ENCODE results near the gene MAGI1.
"Not testable (repeated sequence)": the region's sequence is repeated elsewhere in the genome, so short reads cannot be mapped to it uniquely, and the experiment has no call there.

MAGI1 gene

DNA sequence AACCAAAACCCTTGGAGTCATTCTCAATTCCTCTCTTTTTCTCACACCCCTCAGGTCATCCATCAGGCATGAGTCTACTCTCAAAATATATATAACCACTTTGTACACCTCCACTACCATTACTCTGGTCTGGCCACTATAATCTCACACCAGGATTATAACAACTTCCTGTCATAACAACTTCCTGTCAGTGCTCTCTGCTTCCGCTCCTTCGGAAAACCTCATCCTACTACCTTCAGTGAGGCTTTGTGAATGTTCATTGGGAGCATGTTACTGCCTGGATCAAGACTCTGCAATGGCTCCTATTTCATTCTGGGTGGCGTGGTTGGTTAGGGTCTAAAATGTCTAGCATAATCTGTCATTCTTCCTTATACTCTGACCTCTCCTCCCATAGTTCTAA, 447.4 kb downstream of the MAGI1 start:
- DNase-seq (ENCODE audit: low spot score) = no peak

DNA sequence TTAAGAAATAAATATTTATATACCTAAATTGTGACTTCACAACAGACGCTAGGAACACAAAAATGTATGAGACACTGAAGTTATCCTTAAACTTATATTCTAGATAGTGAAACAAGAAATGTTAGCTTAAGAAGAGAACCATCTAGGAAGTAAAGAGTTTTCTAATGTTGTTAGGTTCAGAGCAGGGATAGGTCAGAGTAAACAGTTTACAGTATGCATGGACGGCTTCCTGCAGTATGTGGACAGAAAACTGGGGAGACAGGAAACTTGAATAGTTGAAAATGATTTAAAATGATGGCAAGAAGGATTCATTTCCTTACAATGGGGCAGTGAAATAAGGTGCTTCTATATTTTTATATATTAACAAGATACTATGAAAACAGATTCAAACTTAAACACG, 449.8 kb downstream of the MAGI1 start:
- DNase-seq (ENCODE audit: low spot score) = no peak

DNA sequence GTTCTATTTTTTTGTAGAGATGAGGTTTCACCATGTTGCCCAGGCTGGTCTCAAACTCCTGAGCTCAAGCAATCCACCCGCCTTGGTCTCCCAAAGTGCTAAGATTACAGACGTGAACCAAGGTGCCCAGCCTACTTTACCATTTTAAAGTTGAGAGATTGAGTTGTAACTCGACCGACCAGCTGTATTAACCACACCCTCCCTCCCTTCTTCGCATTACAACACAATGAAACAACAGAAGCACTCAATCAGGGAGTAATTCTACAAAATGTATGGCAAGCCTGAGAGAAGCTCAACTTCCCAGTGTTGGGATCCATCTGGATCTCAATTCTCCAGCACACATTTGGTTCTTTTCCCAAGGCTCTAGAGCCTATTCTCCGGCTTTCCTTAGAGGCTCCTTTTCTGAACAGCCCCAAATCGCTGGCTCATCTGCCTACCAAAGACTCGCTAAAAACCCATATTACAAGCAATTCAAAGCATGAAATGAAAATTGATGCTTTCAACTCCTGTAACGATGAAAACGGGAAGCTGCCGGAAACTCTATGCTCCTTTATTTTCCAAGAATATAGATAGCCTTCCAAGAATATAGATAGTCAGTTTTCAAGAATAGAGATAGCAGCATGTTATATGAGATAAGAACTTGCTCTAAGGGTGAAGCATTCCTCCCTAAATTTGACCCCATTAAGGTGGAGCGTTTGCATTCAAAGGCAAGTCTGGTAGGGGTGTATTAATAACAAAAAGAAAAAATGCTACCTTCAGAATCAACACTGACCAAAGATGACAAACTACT, 450.9 kb downstream of the MAGI1 start:
- DNase-seq (ENCODE audit: low spot score) = no peak

DNA sequence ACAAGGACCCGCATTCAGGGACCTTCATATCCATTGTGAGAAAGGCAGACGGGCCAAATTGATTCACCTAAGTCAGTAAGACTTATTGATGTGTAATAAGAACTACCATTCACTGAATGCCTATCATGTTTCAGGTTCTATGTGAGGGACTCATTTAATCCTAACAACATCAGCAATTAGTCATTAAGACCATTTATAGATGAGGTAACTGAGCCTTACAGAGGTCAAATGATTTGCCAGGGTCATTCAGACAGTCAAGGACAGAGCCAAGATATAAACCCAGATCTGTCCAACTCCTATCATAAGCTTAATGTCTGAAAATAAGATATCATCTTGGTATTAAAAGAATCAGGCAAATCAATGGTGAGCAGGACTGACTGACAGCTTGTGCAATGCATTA, 453.8 kb downstream of the MAGI1 start:
- no peak for DNase-seq (ENCODE audit: low spot score)

DNA sequence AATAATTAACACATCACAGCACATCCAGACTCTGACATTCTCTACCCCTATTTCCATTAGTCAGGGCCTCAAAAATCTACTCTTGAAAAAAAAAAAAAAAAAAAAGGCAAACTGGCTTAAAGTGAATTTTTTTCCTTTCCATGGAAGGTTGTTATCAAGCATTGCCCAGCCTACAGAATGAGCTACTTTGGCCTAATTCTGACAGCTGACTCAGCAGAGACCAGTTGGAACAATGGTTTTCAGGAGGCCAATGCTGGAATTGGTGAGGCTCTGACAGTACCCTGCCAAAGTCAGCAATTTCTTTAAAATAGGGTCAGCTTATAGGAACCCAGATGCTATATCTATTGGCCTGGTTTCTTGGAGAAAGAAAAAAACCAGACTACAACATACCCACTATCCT, 454.7 kb downstream of the MAGI1 start:
- DNase-seq (ENCODE audit: low spot score) = no peak

DNA sequence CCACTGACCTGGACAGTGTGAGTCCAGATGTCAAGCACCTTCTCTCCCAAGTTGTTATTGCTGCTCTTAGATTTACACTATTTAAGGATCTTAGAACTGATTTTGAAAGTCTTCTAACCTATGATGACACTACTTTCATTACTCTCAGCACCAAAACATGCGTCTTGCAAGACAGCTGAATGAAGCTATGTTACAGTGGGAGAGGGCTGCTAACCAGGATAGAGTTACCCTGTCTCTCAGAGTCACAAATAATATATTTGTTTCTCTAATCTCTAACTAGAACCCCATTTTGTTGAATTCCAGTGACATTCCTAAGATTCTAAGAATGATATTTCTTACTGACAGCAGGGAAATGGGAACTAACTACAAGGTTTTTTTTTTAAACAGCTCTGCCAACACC, 455.5 kb downstream of the MAGI1 start:
- no peak for DNase-seq (ENCODE audit: low spot score)

DNA sequence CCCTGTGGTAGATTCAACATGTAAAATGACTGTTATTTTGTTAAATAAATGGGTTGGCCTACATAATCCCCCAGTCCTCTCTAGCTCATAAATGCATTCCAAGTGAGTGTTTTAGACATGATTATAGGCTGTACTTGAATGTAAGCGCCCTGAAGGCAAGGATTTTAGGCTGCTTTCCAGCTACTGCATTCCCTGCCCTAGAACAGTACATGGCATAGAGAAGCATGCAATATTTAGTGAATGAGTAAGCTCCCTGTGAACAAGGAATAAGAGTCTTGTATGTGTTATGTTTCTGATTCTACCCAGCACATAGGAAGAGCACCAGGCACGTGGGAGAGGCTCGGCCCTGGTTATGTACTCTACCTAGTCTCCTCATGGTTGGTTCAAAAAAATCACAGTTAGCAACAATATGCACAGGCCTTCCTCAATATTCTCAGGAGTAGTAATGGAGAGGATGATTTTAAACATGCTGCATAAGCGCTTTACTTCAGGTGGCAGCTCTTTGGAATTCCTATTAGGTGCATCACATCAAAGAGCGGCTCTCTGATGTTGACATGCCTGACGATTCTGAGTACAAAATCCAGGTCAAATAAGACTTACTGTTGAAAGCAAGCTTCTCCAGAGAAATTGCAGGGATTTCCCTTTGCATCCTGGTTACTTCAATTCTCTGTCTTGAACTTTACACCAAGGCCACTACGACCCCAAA, 456.6 kb downstream of the MAGI1 start:
- DNase-seq (ENCODE audit: low spot score) = no peak

DNA sequence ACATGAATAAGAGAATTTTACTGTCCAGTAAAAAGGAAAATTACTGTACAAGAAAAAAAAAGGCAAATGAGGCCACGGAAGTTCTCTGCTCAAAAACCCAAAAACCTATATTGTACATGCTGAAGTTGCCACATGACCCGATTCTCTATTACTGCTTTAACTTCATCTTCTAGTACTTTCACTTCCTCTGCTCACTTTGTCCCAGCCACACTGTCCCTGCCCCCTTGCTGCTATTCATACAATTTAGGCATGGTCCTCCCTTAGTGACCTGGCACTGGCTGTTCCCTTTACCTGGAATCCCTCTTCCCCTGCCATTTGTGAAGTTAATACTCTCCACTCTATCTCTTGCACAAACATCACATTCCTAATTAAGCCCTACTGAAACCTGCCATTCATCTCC, 457.4 kb downstream of the MAGI1 start:
- DNase-seq (ENCODE audit: low spot score) = no peak

DNA sequence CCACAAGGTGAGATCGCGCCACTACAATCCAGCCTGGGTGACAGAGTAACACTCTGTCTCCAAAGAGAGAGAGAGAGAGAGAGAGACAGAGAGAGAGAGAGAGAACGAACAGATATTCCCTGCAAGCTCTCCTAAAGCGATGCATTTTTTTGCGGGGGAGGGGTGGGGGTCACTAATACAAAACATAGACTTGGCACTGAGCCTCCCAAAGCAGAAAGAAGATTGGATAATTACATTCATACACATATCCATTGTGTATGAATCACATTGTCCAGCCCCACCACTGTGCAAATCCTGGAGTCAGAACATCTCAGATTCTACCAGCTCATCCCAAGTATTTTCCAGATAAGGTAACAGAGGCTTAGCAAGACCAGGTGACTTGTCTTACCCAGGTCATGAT, 459.9 kb downstream of the MAGI1 start:
- DNase-seq (ENCODE audit: low spot score) = no peak

DNA sequence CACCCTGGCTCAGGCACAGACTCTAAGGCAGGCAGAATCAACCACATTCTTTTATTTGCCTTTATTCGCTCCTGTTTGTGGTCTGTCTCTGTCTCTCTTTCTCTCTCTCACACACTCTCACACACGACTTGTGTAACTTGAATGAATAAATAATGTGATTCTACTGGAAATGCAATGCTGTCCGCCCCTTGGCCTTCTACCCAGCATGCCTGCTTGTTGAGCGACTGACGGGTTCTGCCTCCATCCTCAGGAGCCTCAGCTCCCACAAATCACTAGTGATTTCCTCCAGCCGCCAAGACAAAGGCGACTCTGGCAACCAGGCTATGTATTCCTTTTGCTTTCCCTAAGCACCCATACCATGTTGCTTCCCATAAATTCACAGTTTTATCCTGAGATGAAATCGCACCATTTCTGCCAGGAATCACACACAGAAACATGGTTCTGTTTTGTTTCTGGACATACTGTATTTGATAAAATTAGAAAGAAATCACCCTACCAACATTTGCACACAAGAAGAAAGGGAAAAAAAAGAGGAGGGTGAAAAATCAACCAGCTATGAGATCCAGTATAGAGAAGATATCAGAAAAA, 460.8 kb downstream of the MAGI1 start:
- DNase-seq (ENCODE audit: low spot score) = no peak

DNA sequence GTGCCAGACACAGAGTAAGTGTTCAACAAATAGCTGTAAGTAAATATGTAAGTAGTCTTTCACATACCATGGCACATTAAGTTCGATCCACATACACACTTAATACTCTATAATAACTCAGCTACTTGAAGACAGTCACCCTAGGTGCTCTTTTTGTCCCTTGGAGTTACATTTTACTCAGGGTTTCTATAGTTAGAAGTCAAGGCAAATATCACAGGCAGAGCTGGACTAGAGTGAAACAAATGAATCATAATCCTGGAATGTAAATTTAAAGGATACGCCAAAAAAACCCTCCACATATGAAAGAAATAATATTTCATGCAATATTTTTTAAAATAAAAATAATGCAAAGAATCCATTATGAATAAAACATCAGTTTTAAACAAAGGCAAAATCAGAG, 461.8 kb downstream of the MAGI1 start:
- no peak for DNase-seq (ENCODE audit: low spot score)

DNA sequence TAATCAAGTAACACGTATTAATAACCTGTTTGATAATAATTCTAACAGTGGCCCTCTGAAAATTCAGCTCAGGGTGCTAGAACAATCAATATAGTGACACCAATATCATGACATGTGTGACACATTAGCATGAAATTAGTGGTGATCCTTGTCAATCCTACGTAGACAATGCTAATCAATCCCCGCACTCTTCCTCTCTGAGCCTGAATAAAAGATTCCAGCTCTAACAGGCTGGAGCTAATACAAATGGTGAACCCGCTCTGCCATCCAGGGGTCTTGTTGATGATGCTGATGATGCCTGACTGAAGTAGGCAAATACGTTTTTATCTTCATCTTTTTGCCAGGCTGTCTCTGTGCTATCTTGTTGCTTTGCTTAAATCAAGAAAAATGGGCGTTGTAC, 462.5 kb downstream of the MAGI1 start:
- DNase-seq (ENCODE audit: low spot score) = no peak

DNA sequence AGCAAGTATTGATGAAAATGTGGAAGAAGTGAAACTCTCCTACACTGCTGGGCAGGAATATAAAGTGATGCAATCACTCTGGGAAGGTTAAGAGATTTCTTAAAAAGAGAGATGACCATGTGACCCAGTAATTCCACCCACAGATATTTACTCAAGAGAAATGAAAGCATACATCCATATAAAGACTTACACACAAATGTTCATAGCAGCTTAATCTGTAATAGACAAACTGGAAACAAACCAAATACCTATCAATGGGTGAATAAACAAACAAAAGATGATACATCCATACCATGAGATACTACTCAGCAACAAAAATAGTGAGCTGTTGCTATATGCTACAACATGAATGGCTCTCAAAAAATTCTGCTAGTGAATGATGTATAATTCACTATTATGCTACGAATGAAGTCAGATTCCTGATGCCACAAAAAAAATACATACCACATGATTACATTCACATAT, 463.3 kb downstream of the MAGI1 start:
- DNase-seq (ENCODE audit: low spot score) = no peak

DNA sequence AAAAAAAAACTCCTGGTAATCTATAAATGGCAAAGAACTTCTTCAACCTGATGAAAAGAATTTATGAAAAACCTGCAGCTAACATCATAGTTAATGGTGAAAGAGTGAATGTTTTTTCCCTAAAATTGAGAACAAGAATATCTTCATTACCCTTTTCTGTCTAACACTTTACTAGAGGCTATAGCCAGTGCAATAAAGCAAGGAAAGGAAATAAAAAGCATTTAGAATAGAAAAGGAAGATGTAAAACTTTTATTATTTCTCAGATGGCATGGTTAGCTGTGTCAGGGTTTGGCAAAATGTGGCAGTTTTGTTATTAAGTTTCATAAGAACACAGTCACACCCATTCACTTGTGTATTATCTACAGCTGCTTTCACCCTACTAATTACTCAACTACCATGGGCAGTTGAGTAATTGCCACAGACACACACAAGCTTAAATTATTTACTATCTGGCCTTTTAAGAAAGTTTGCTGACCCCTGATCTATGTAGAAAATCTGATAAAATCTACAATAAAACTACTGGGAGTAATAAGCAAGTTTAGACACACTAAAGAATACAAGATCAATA, 465.1 kb downstream of the MAGI1 start:
- no peak for DNase-seq (ENCODE audit: low spot score)

DNA sequence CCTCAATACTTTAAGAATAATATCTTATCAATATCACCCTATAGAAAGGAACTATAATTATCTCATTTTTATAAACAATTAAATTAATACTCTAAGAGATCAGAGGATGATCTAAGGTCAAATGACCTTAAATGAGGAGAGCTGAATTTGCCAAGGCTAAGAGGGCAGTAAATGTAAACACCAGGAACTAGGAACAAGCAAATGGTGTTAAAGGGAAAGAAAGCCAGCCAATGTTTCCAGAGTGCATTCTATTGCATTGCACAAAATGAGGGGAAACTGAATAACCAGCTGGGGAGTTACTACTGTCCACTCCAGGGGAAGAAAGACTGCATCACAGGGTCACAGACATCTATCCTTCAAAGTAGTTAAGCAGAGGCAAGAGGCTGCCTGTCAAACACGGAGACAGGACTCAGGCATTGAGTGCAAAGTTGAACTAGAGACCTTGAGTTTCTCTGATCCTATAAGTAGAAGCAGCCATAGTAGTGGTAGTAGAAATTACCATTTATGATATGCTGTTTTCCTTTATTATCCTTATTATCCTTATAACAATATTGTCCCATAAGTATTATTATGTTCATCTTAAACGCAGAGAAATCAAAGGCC, 466.4 kb downstream of the MAGI1 start:
- DNase-seq (ENCODE audit: low spot score) = no peak

DNA sequence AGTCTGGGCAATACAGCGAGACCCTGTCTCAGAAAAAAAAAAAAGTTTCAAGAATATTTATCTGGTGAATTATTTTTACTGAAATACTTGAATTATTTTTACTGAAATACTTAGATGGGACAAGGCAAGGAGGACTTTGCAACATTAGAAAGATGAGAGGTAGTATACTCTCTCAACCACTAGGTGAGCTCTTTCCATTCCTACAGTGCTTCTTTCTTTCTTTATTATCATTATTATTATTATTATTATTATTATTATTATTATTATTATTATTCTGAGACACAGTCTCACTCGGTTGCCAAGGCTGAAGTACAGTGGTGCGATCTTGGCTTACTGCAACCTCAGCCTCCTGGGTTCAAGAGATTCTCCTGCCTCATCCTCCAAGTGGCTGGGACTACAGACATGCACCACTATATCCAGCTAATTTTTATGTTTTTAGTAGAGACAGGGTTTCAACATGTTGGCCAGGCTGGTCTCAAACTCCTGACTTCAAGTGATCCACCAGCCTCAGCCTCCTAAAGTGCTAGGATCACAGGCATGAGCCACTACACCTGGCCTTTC, 468.8 kb downstream of the MAGI1 start:
- DNase-seq (ENCODE audit: low spot score) = no peak

DNA sequence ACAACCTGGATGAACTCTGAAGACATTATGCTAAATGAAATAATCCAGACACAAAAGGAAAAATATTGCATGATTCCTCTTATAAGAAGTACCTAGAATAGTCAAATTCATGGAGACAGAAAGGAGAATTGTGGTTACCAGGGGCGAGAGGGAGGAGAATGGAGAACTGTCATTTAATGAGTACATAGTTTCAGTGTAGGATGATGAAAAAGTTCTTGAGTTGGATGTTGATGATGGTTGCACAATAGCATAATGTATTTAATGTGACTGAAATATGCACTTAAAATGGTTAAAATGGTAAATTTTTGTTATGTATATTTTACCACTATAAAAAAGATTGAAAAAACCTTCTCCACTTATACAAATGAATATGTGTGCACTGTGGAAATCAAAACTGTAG, 469.6 kb downstream of the MAGI1 start:
- DNase-seq (ENCODE audit: low spot score) = no peak

DNA sequence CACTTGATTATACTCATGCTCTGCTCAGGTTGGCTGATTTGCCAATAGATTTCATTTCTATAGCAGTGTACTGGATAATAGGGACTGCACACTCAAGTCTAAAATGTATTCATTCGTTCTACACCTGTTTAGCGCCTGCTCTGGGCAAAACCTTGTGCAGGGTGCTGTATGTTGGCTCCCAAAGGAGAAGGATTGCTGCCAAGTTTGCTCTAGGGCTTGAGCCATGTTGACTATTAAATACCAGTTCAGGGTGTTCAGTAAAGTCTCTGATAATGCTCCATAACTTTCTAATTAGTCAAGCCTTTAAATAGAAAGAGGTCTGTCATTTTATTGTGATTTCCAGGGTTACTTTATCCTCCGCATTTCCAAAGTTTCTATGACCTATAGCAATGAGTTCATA, 470.2 kb downstream of the MAGI1 start:
- no peak for DNase-seq (ENCODE audit: low spot score)

DNA sequence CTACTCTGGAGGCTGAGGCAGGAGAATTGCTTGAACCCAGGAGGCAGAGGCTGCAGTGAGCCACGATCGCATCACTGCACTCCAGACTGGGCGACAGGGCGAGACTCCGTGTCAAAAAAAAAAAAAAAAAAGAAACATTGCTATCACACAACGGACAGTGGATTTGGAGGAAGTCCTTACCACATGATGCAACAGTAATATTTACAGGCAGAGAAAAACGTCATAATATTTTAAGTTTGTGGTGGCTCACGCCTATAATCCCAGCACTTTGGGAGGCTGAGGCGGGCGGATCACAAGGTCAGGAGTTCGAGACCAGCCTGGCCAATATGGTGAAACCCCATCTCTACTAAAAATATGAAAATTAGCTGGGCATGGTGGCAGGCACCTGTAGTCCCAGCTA, 473.0 kb downstream of the MAGI1 start:
- DNase-seq (ENCODE audit: low spot score) = not testable (repeated sequence)

DNA sequence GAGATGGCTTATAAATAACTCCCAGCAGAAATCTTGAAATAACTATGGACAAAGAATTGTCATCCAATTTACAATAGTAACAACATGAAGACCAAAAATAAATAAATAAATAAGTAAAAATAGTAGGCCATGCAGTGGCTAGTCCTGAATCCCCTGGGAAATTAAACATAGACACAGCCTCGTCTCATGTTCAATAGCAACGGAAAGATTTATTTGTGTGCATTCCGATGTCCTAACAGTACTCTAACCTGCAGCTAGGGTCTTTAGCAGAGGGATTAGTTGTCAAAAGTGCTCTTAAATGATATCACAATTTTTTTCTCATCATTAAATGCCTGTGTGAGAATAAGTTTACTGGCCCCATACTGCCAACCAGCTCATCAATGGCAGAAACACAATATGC, 474.2 kb downstream of the MAGI1 start:
- no peak for DNase-seq (ENCODE audit: low spot score)

DNA sequence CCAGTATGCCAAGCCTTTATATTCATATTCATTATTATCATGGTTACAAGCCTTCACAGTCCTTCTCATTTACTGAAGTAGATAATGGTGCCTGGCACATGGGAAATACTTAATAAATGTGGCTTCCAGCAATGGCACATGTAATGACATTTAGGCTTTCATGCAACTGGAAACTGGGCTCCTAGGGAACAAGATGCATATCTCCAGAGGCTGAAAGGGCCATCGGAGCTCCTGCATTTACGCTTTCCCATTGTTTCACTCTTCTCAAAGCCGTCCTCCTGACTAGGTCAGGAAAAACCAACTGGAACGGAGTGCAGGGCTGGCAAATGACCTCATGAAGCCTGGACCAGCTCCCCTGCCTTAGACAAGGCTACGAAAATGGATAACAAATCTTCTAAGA, 474.9 kb downstream of the MAGI1 start:
- DNase-seq (ENCODE audit: low spot score) = no peak

DNA sequence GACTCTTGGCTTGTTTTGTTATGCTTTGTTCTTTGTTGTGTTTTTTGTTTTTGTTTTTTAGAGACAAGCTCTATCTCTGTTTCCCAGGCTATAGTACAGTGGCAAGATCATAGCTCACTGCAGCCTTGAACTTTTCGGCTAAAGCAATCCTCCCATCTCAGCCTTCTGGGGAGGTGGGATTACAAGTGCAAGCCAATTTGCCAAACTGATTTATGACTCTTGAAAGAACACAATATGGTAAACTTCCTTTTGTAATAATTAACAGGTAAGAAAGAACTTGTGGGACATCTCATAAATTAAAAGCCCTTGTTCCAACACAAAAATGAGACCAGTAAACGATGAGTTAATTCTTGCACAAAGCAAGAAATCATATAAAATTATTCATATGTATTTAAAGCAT, 476.3 kb downstream of the MAGI1 start:
- no peak for DNase-seq (ENCODE audit: low spot score)

All from LoVo (cell line).